ENCODE data around the gene CSH2.

CSH2 gene

DNA sequence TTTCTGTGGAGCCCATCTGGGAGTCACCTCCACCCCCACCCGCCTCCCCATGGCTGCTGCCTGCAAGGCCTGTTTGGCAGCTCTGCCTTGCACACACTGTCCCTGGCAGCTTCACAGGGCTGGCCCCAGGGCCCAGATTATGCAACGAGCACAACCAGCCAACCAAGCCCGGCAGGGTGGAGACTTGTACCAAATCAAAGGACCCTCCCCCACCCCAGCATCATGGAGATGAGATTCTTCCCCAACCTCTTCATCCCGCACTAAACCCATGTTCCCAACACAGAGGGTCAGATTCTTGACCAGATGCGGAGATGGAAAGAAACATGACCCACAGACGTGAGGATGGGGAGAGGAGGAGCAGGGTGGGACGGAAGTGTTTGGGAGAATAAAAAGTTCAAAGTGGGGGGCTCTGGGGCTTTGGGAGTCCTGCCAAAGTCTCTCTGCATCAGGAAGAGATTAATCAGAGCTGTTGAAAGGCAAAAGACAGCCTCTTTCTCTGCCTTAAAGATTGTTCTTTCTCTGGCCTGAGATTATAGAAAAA is 34.8 kb downstream of the CSH2 start:
- no peak overlapping the region for H3K4me3 ChIP-seq (ENCODE audit: low read depth in 1 of 2, low read length in 2 of 2)
- peaks cover 30% of the 10 kb centered on the region for H3K4me1 ChIP-seq (ENCODE audit: insufficient read depth, low read length)
- DNase-seq: no peak
- H3K79me2 ChIP-seq (ENCODE audit: insufficient read depth, low read length): peaks cover 66% of the 10 kb centered on the region
- no peak for TF ChIP-seq CTCF (IDR thresholded peaks at IDR 0.05; ENCODE audit: borderline replicate concordance, extremely low read depth, low read length, poor library complexity, severe bottlenecking)
- no peak for TF ChIP-seq EZH2 (IDR thresholded peaks at IDR 0.05; ENCODE audit: borderline replicate concordance, low read depth, low read length, severe bottlenecking)
- peak overlapping the region; percentile 37 for H3K4me2 ChIP-seq (ENCODE audit: insufficient read depth, low read length)
- no peak overlapping the region for H3K27ac ChIP-seq (ENCODE audit: low read length)
- no peaks in the 10 kb centered on the region for H3K9me3 ChIP-seq (ENCODE audit: insufficient read depth, low read length, severe bottlenecking)
- no peaks in the 10 kb centered on the region for H3K27me3 ChIP-seq (ENCODE audit: insufficient read depth, low read length, poor library complexity)
- H3K36me3 ChIP-seq (ENCODE audit: insufficient read depth, low read length): peaks cover 58% of the 10 kb centered on the region
- H3K9ac ChIP-seq (ENCODE audit: low read depth, low read length): no peak overlapping the region
- no peak for ATAC-seq (ENCODE audit: insufficient read depth, low read depth)
- H4K20me1 ChIP-seq (ENCODE audit: insufficient read depth, low read length): peaks cover 58% of the 10 kb centered on the region
- H2AFZ ChIP-seq (ENCODE audit: low read depth, low read length): no peak overlapping the region

DNA sequence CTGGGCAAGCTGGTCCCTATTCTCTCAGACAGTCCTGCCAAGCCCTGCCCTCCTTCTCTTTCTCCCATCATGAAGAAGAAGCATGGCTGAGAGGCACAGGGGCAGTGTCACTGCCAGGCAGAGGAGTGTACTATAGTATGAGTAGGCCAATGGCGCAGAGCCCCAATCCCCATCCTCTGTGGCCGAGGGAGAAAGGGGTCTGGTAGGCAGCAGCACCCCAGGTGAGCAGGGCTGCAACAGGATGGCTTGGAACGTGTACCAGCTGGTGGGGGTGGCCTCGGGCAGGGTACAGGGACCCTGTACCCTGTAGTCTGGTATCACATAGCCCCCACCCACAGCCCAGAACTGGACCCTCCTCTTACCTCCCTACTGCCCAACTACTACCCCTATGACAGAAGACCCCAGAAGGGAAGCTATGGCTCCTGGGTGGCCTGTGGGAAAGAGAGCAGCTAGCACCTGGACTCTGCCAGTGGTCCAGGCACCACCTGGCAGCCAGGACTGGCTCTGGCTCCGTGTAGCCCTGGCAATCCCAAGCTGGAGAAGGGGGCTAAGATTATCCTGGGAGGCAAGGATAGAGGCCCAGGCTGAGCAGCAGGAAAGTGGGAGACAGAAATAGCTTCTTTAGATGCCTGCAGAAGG is 35.4 kb downstream of the CSH2 start:
- H3K79me2 ChIP-seq (ENCODE audit: insufficient read depth, low read length): peaks cover 66% of the 10 kb centered on the region

GRCh38 chr17:63837480-63837879 is 36.0 kb downstream of the CSH2 start:
- peaks cover 70% of the 10 kb centered on the region for H3K36me3 ChIP-seq (ENCODE audit: insufficient read depth, low read length)
- no peak overlapping the region for H2AFZ ChIP-seq (ENCODE audit: low read depth, low read length)
- H4K20me1 ChIP-seq (ENCODE audit: insufficient read depth, low read length): peaks cover 64% of the 10 kb centered on the region
- 0 out of 2 replicates have a peak overlapping the region, but pooled peaks have one; percentile 12 for H3K4me2 ChIP-seq (ENCODE audit: insufficient read depth, low read length)
- ATAC-seq (ENCODE audit: insufficient read depth, low read depth) (no peak), DNase-seq (no peak)
- H3K4me3 ChIP-seq (ENCODE audit: low read depth in 1 of 2, low read length in 2 of 2): no peak overlapping the region
- no peaks in the 10 kb centered on the region for H3K9me3 ChIP-seq (ENCODE audit: insufficient read depth, low read length, severe bottlenecking)
- H3K79me2 ChIP-seq (ENCODE audit: insufficient read depth, low read length): peaks cover 64% of the 10 kb centered on the region
- peaks cover 27% of the 10 kb centered on the region for H3K4me1 ChIP-seq (ENCODE audit: insufficient read depth, low read length)
- H3K9ac ChIP-seq (ENCODE audit: low read depth, low read length): no peak overlapping the region
- no peaks in the 10 kb centered on the region for H3K27me3 ChIP-seq (ENCODE audit: insufficient read depth, low read length, poor library complexity)
- peak overlapping the region; percentile 23; the same call in 1 of the 2 replicates for H3K27ac ChIP-seq (ENCODE audit: low read length)
- TF ChIP-seq EZH2 (IDR thresholded peaks at IDR 0.05; ENCODE audit: borderline replicate concordance, low read depth, low read length, severe bottlenecking) (no peak), CTCF (IDR thresholded peaks at IDR 0.05; ENCODE audit: borderline replicate concordance, extremely low read depth, low read length, poor library complexity, severe bottlenecking) (no peak)

More for the DNA sequence above, 35.4 kb downstream of the CSH2 start:
- DNase-seq: no peak
- no peak overlapping the region for H3K4me3 ChIP-seq (ENCODE audit: low read depth in 1 of 2, low read length in 2 of 2)
- peaks cover 27% of the 10 kb centered on the region for H3K4me1 ChIP-seq (ENCODE audit: insufficient read depth, low read length)
- peak overlapping the region; percentile 23; the same call in 1 of the 2 replicates for H3K27ac ChIP-seq (ENCODE audit: low read length)
- H4K20me1 ChIP-seq (ENCODE audit: insufficient read depth, low read length): peaks cover 64% of the 10 kb centered on the region
- no peaks in the 10 kb centered on the region for H3K27me3 ChIP-seq (ENCODE audit: insufficient read depth, low read length, poor library complexity)
- H3K9me3 ChIP-seq (ENCODE audit: insufficient read depth, low read length, severe bottlenecking): no peaks in the 10 kb centered on the region
- H3K36me3 ChIP-seq (ENCODE audit: insufficient read depth, low read length): peaks cover 64% of the 10 kb centered on the region
- no peak for ATAC-seq (ENCODE audit: insufficient read depth, low read depth)
- TF ChIP-seq EZH2 (IDR thresholded peaks at IDR 0.05; ENCODE audit: borderline replicate concordance, low read depth, low read length, severe bottlenecking): no peak
- no peak for TF ChIP-seq CTCF (IDR thresholded peaks at IDR 0.05; ENCODE audit: borderline replicate concordance, extremely low read depth, low read length, poor library complexity, severe bottlenecking)
- peak overlapping the region; percentile 37; the same call in 1 of the 2 replicates for H3K4me2 ChIP-seq (ENCODE audit: insufficient read depth, low read length)
- H2AFZ ChIP-seq (ENCODE audit: low read depth, low read length): no peak overlapping the region
- H3K9ac ChIP-seq (ENCODE audit: low read depth, low read length): no peak overlapping the region

Data from DND-41 (cell line).